AG10803 (cell line): Measurements from ENCODE around the gene DNAJC5G.
"Not testable (repeated sequence)": the region's sequence is repeated elsewhere in the genome, so short reads cannot be mapped to it uniquely, and the experiment has no call there.

Experiments used
- DNase-seq: peaks from one replicate; pipeline ENCODE4 v3.0.0; 2010; ENCODE audit warnings: low read depth
- H3K4me3 ChIP-seq: 2 replicates; pipeline ENCODE4 v1.5.1; 2011; ENCODE audit warnings: mild to moderate bottlenecking, low read length, control low read depth
- CTCF ChIP-seq: conservative IDR thresholded peaks from 2 replicates; pipeline ENCODE4 v1.5.1; 2011; ENCODE audit warnings: mild to moderate bottlenecking, low read length, control low read depth, inconsistent platforms

DNAJC5G gene

GRCh38 chr2:27270670-27271069, 4.6 kb upstream of the DNAJC5G start:
- H3K4me3 ChIP-seq, result no peak overlapping the region
- no peak for DNase-seq
- no peak for TF ChIP-seq CTCF

- no peak for DNase-seq
- no peak overlapping the region for H3K4me3 ChIP-seq
- TF ChIP-seq CTCF, result no peak
Measured at GRCh38 chr2:27271631-27272340, 3.4 kb upstream of the DNAJC5G start.

- H3K4me3 ChIP-seq, DNase-seq: not testable (repeated sequence)
Measured at GRCh38 chr2:27272537-27273522, 2.4 kb upstream of the DNAJC5G start.

- TF ChIP-seq CTCF, result no peak
- no peak for DNase-seq
Measured at GRCh38 chr2:27278010-27278409, 2.8 kb downstream of the DNAJC5G start.

GRCh38 chr2:27280826-27281225, 5.6 kb downstream of the DNAJC5G start:
- no peak overlapping the region for H3K4me3 ChIP-seq
- no peak for TF ChIP-seq CTCF
- no peak for DNase-seq

More at GRCh38 chr2:27278010-27278409, 2.8 kb downstream of the DNAJC5G start:
- no peak overlapping the region for H3K4me3 ChIP-seq

- no peak for DNase-seq
- TF ChIP-seq CTCF, result no peak
- no peak overlapping the region for H3K4me3 ChIP-seq
Measured at GRCh38 chr2:27281442-27281841, 6.2 kb downstream of the DNAJC5G start.

- DNase-seq, result no peak
- no peak for TF ChIP-seq CTCF
- H3K4me3 ChIP-seq, result no peak within 1 kb of the TSS
Measured at GRCh38 chr2:27281855-27282559, 6.8 kb downstream of the DNAJC5G start, which contains the start of gene TRIM54. TRIM54 (plus strand) TSS chr2:27282429; CDS start chr2:27282732, 303 bp downstream.
